22Rv1 (cell line): ENCODE results near the gene JAML.

Experiments
- ZFX ChIP-seq: fragments of 450-650 bp; IDR thresholded peaks from 2 replicates; pipeline ENCODE4 v1.6.1; 2017; ENCODE audit warnings: antibody characterized with exemption, borderline replicate concordance
- TF ChIP-seq, protein P1 (sequence below): fragments of 450-650 bp; IDR thresholded peaks from 2 replicates; pipeline ENCODE4 v1.5.1; 2017; ENCODE audit warnings: mild to moderate bottlenecking

DNA sequence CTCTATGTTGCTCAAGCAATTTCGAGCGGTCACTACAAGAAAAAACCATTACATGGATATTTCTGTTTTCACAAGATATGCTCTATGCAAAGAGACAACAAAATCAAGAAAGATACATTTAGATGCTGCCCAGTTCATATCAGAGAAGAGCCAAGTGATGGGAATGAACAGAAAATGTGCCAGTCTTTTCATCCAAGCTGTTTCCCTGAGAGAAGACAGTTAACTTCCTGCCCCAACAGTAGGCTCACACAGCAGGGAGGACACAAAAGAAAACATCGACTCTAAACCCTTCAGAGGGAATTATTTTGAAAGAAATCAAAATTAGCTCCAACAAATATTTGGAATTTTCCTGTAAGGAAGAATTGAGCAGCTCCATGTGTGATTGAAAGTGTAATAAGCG, 11.6 kb downstream of the JAML start:
- TF ChIP-seq, protein P1, sequence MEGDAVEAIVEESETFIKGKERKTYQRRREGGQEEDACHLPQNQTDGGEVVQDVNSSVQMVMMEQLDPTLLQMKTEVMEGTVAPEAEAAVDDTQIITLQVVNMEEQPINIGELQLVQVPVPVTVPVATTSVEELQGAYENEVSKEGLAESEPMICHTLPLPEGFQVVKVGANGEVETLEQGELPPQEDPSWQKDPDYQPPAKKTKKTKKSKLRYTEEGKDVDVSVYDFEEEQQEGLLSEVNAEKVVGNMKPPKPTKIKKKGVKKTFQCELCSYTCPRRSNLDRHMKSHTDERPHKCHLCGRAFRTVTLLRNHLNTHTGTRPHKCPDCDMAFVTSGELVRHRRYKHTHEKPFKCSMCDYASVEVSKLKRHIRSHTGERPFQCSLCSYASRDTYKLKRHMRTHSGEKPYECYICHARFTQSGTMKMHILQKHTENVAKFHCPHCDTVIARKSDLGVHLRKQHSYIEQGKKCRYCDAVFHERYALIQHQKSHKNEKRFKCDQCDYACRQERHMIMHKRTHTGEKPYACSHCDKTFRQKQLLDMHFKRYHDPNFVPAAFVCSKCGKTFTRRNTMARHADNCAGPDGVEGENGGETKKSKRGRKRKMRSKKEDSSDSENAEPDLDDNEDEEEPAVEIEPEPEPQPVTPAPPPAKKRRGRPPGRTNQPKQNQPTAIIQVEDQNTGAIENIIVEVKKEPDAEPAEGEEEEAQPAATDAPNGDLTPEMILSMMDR: no peak
- TF ChIP-seq ZFX: no peak
